ENCODE measurements around the gene SERPINB5. TPM values are rescaled to one million over a fixed set of nuclear protein-coding genes. Genes with fewer than 3 reads are reported as not detected.

Gene SERPINB5, protein sequence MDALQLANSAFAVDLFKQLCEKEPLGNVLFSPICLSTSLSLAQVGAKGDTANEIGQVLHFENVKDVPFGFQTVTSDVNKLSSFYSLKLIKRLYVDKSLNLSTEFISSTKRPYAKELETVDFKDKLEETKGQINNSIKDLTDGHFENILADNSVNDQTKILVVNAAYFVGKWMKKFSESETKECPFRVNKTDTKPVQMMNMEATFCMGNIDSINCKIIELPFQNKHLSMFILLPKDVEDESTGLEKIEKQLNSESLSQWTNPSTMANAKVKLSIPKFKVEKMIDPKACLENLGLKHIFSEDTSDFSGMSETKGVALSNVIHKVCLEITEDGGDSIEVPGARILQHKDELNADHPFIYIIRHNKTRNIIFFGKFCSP
- 10 to 100 TPM in 2 of 3 donors, not detected in 1; 12.6 to 17.4 TPM for total RNA-seq

DNA sequence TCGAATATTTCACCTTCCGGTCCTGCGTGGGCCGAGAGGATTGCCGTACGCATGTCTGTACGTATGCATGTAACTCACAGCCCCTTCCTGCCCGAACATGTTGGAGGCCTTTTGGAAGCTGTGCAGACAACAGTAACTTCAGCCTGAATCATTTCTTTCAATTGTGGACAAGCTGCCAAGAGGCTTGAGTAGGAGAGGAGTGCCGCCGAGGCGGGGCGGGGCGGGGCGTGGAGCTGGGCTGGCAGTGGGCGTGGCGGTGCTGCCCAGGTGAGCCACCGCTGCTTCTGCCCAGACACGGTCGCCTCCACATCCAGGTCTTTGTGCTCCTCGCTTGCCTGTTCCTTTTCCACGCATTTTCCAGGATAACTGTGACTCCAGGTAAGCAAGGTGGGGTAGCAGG is at the start of gene SERPINB5:
TSS of gene SERPINB5 (plus strand) at position 291 of the 400 bp plus-strand sequence. CDS start 7,471 bp downstream, outside the sequence.
- TF ChIP-seq POLR2AphosphoS5 (IDR thresholded peaks at IDR 0.05) (no peak), CTCF (IDR thresholded peaks at IDR 0.05) (no peak), POLR2A (IDR thresholded peaks at IDR 0.05) (no peak)
- H3K27me3 ChIP-seq: no peaks in the 10 kb centered on the region
- no peaks in the 10 kb centered on the region for H3K9me3 ChIP-seq
- H3K27ac ChIP-seq: peak within 1 kb of the TSS; percentile 33 to 69
- no peaks in the 10 kb centered on the region for H3K36me3 ChIP-seq
- peak within 1 kb of the TSS in 2 of 3 donors; percentile 44 to 64 for H3K4me3 ChIP-seq
- DNase-seq (ENCODE audit: low spot score in 2 of 2): peak; percentile 74 to 87
- no peaks in the 10 kb centered on the region for H3K4me1 ChIP-seq
- intact Hi-C loops (cut with DNase I; ENCODE audit: low total_unique reads): no loop called here

GRCh38 chr18:63427558-63427957 is 49.2 kb upstream of the SERPINB5 start:
- H3K36me3 ChIP-seq: no peaks in the 10 kb centered on the region
- no peaks in the 10 kb centered on the region for H3K27me3 ChIP-seq
- intact Hi-C loops (cut with DNase I; ENCODE audit: low total_unique reads): no loop called here
- no peaks in the 10 kb centered on the region for H3K4me1 ChIP-seq
- no peaks in the 10 kb centered on the region for H3K9me3 ChIP-seq
- DNase-seq (ENCODE audit: low spot score in 2 of 2): no peak
- no peak overlapping the region for H3K4me3 ChIP-seq
- TF ChIP-seq CTCF (IDR thresholded peaks at IDR 0.05) (no peak), POLR2AphosphoS5 (IDR thresholded peaks at IDR 0.05) (no peak), POLR2A (IDR thresholded peaks at IDR 0.05) (no peak)
- H3K27ac ChIP-seq: peak overlapping the region; percentile 79 to 81

DNA sequence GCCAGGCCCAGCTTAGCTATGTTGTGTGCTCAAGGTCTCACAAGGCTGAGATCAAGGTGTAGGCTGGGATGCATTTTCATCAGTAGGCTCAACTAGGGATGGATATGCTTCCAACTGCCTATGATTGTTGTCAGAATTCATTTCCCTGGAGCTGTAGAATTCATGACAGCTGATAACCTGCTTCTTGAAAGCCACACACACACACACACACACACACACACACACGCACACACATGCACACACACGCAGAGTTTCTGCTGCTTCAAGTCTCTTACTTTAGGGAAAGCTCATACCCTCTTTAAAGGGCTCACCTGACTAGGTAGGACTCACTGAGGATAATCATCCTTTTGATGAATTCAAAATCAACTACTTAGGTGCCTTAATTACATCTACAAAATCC is 46.2 kb upstream of the SERPINB5 start:
- Histone ChIP-seq H3K4me1 (peaks cover 0 to 15% of the 10 kb centered on the region in 2 donors), H3K27ac (no peak overlapping the region), H3K36me3 (no peaks in the 10 kb centered on the region), H3K9me3 (no peaks in the 10 kb centered on the region), H3K4me3 (no peak overlapping the region), H3K27me3 (no peaks in the 10 kb centered on the region)
- TF ChIP-seq POLR2A (IDR thresholded peaks at IDR 0.05) (no peak), CTCF (IDR thresholded peaks at IDR 0.05) (no peak), POLR2AphosphoS5 (IDR thresholded peaks at IDR 0.05) (no peak)
- DNase-seq (ENCODE audit: low spot score in 2 of 2): no peak
- intact Hi-C loops (cut with DNase I; ENCODE audit: low total_unique reads): no loop called here

- no peaks in the 10 kb centered on the region for H3K9me3 ChIP-seq
- no peaks in the 10 kb centered on the region for H3K27me3 ChIP-seq
- H3K27ac ChIP-seq: no peak overlapping the region
- no peaks in the 10 kb centered on the region for H3K36me3 ChIP-seq
- no peak overlapping the region for H3K4me3 ChIP-seq
- H3K4me1 ChIP-seq: peaks cover 0 to 15% of the 10 kb centered on the region in 2 donors
- no peak for TF ChIP-seq POLR2AphosphoS5 (IDR thresholded peaks at IDR 0.05)
- no peak for TF ChIP-seq CTCF (IDR thresholded peaks at IDR 0.05)
- TF ChIP-seq POLR2A (IDR thresholded peaks at IDR 0.05): no peak
- no peak for DNase-seq (ENCODE audit: low spot score in 2 of 2)
- intact Hi-C loops (cut with DNase I; ENCODE audit: low total_unique reads): no loop called here
Measured at GRCh38 chr18:63431180-63431579, 45.6 kb upstream of the SERPINB5 start.

DNA sequence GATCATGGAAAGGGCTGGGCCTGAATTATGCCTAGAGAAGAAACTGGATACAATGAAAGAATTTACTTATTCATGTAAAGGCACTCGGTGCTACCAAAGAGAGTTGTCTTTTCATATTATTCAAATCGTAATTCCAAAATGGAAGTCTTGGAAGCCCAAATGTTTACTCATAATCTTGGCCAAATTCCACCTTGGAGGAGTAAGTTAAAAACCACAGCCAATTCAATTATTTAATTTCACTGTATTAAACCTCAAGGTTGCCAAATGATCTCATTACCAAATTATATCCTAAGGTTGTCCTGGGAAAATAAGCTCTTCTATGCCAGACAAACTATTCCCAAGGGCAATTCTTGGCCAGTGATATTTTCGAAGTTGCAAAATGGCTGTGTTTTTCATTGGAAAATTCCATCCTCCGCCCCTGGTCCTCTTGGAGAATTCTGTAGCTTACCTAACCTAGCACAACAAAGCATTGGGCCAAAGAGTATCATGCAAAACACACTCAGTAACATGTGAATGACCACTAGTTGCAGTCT is 43.4 kb upstream of the SERPINB5 start:
- Histone ChIP-seq H3K36me3 (no peaks in the 10 kb centered on the region), H3K4me3 (no peak overlapping the region), H3K9me3 (no peaks in the 10 kb centered on the region), H3K4me1 (peaks cover 0 to 15% of the 10 kb centered on the region in 2 donors), H3K27ac (peak overlapping the region; percentile 83 to 92), H3K27me3 (no peaks in the 10 kb centered on the region)
- DNase-seq (ENCODE audit: low spot score in 2 of 2): peak in 1 of 2 donors; percentile 44
- TF ChIP-seq CTCF (IDR thresholded peaks at IDR 0.05): peak in 1 of 3 donors; percentile 13
- TF ChIP-seq POLR2A (IDR thresholded peaks at IDR 0.05): no peak
- peak in 2 of 3 donors; percentile 41 to 69 for TF ChIP-seq POLR2AphosphoS5 (IDR thresholded peaks at IDR 0.05)
- intact Hi-C loops (cut with DNase I; ENCODE audit: low total_unique reads): no loop called here

Measured in breast epithelium (tissue), 4 donors.